ENCODE data around the gene RFC2. TPM values are rescaled to one million over a fixed set of nuclear protein-coding genes. Genes with fewer than 3 reads are reported as not detected.
"Not testable (repeated sequence)": the region's sequence is repeated elsewhere in the genome, so short reads cannot be mapped to it uniquely, and the experiment has no call there.

Gene RFC2
- total and polyA plus RNA-seq, 2 experiments from 2014 or later = 23.1 to 33.2 TPM

GRCh38 chr7:74262639-74263398 lies 8.6 kb upstream of the RFC2 start:
- Histone ChIP-seq H3K36me3 (ENCODE audit: low read depth) (no peaks in the 10 kb centered on the region), H3K27ac (no peak overlapping the region), H2AFZ (no peak overlapping the region), H3K9ac (no peak overlapping the region), H3K4me2 (ENCODE audit: unreplicated experiment) (no peak overlapping the region), H3K79me2 (ENCODE audit: insufficient read depth) (no peaks in the 10 kb centered on the region), H3K4me1 (ENCODE audit: insufficient read depth) (no peaks in the 10 kb centered on the region), H4K20me1 (ENCODE audit: insufficient read depth) (no peaks in the 10 kb centered on the region), H3K9me2 (ENCODE audit: insufficient read depth) (no peaks in the 10 kb centered on the region), H3K27me3 (replicated peaks; ENCODE audit: insufficient read depth) (no peaks in the 10 kb centered on the region), H3K4me3 (no peak overlapping the region), H3K9me3 (ENCODE audit: low read depth) (no peaks in the 10 kb centered on the region), H3F3A (ENCODE audit: insufficient read depth) (no peaks in the 10 kb centered on the region; the same call in 1 of the 2 replicates)
- WGBS, 2 experiments (ENCODE audit: low coverage in 1 of 2, low lambda C conversion rate in 2 of 2, missing lambda C conversion rate in 2 of 2) = 72 to 73% methylated on average over 20 of the region's 20 CpGs
- DNase-seq = no peak
- TF ChIP-seq EZH2phosphoT487 (IDR thresholded peaks at IDR 0.05; ENCODE audit: insufficient read depth, low read depth) = no peak
- no peak for TF ChIP-seq EZH2 (IDR thresholded peaks at IDR 0.05; ENCODE audit: insufficient read depth, poor library complexity, severe bottlenecking)
- in situ Hi-C loops (cut with MboI) = no loop called here

GRCh38 chr7:74258639-74259038 lies 4.4 kb upstream of the RFC2 start:
- Histone ChIP-seq H4K20me1 (ENCODE audit: insufficient read depth) (no peaks in the 10 kb centered on the region), H3K36me3 (ENCODE audit: low read depth) (no peaks in the 10 kb centered on the region), H3K4me1 (ENCODE audit: insufficient read depth) (peaks cover 14% of the 10 kb centered on the region), H3K9me2 (ENCODE audit: insufficient read depth) (no peaks in the 10 kb centered on the region), H3K9me3 (ENCODE audit: low read depth) (no peaks in the 10 kb centered on the region), H3K27ac (no peak overlapping the region), H3K4me2 (ENCODE audit: unreplicated experiment) (no peak overlapping the region), H3F3A (ENCODE audit: insufficient read depth) (peaks cover 18% of the 10 kb centered on the region), H3K4me3 (no peak overlapping the region), H3K79me2 (ENCODE audit: insufficient read depth) (peaks cover 12% of the 10 kb centered on the region), H3K9ac (no peak overlapping the region), H3K27me3 (replicated peaks; ENCODE audit: insufficient read depth) (no peaks in the 10 kb centered on the region), H2AFZ (no peak overlapping the region)
- no peak for TF ChIP-seq EZH2phosphoT487 (IDR thresholded peaks at IDR 0.05; ENCODE audit: insufficient read depth, low read depth)
- TF ChIP-seq EZH2 (IDR thresholded peaks at IDR 0.05; ENCODE audit: insufficient read depth, poor library complexity, severe bottlenecking) = no peak
- 63 to 64% methylated on average over 9 of the region's 9 CpGs for WGBS, 2 experiments (ENCODE audit: low coverage in 1 of 2, low lambda C conversion rate in 2 of 2, missing lambda C conversion rate in 2 of 2)
- no peak for DNase-seq
- in situ Hi-C loops (cut with MboI) = no loop called here

GRCh38 chr7:74256491-74257408 lies 2.6 kb upstream of the RFC2 start:
- peak overlapping the region; percentile 12 for H3K9ac ChIP-seq
- H3K36me3 ChIP-seq (ENCODE audit: low read depth) = no peaks in the 10 kb centered on the region
- H3K27me3 ChIP-seq (replicated peaks; ENCODE audit: insufficient read depth) = no peaks in the 10 kb centered on the region
- peak; percentile 86 for DNase-seq
- in situ Hi-C loops (cut with MboI) = no loop called here
- no peak overlapping the region for H3K4me3 ChIP-seq
- no peaks in the 10 kb centered on the region for H3K9me2 ChIP-seq (ENCODE audit: insufficient read depth)
- H3K79me2 ChIP-seq (ENCODE audit: insufficient read depth) = peaks cover 26% of the 10 kb centered on the region
- peak overlapping the region; percentile 9 for H3K4me2 ChIP-seq (ENCODE audit: unreplicated experiment)
- peak overlapping the region; percentile 27; the same call in 1 of the 2 replicates for H2AFZ ChIP-seq
- H3K9me3 ChIP-seq (ENCODE audit: low read depth) = no peaks in the 10 kb centered on the region
- H4K20me1 ChIP-seq (ENCODE audit: insufficient read depth) = no peaks in the 10 kb centered on the region
- 77% methylated on average over 12 of the region's 12 CpGs for WGBS, 2 experiments (ENCODE audit: low coverage in 1 of 2, low lambda C conversion rate in 2 of 2, missing lambda C conversion rate in 2 of 2)
- TF ChIP-seq EZH2 (IDR thresholded peaks at IDR 0.05; ENCODE audit: insufficient read depth, poor library complexity, severe bottlenecking) (no peak), EZH2phosphoT487 (IDR thresholded peaks at IDR 0.05; ENCODE audit: insufficient read depth, low read depth) (no peak)
- H3K4me1 ChIP-seq (ENCODE audit: insufficient read depth) = peaks cover 21% of the 10 kb centered on the region
- H3F3A ChIP-seq (ENCODE audit: insufficient read depth) = peaks cover 18% of the 10 kb centered on the region
- peak overlapping the region; percentile 53 for H3K27ac ChIP-seq

GRCh38 chr7:74255461-74255860 lies 1.3 kb upstream of the RFC2 start:
- H3K36me3 ChIP-seq (ENCODE audit: low read depth); H3K4me2 ChIP-seq (ENCODE audit: unreplicated experiment); H3K9me2 ChIP-seq (ENCODE audit: insufficient read depth); DNase-seq; H3K9me3 ChIP-seq (ENCODE audit: low read depth); H4K20me1 ChIP-seq (ENCODE audit: insufficient read depth); in situ Hi-C loops (cut with MboI); H3K27me3 ChIP-seq (replicated peaks; ENCODE audit: insufficient read depth): not testable (repeated sequence)
- Histone ChIP-seq H3K27ac (peak overlapping the region; percentile 89), H2AFZ (peak overlapping the region; percentile 96; the same call in 1 of the 2 replicates), H3K4me1 (ENCODE audit: insufficient read depth) (peaks cover 21% of the 10 kb centered on the region), H3F3A (ENCODE audit: insufficient read depth) (peaks cover 18% of the 10 kb centered on the region), H3K4me3 (peak overlapping the region; percentile 85), H3K79me2 (ENCODE audit: insufficient read depth) (peaks cover 26% of the 10 kb centered on the region), H3K9ac (peak overlapping the region; percentile 88)
- WGBS, 2 experiments (ENCODE audit: low coverage in 1 of 2, low lambda C conversion rate in 2 of 2, missing lambda C conversion rate in 2 of 2) = 84 to 85% methylated on average over 6 of the region's 6 CpGs

Data from GM23248 (cell line).